Dermis lymphatic vessel endothelial cell (primary cell): ENCODE results near the gene THADA. TPM values are rescaled to one million over a fixed set of nuclear protein-coding genes. Genes with fewer than 3 reads are reported as not detected.

Source experiments
- total RNA-seq: library from RNA; depleted of rRNA; stranded (reverse); fragments of >200 nt; gene quantifications from 2 replicates; pipeline ENCODE4 v1.2.1, GENCODE V29; 2014

Gene THADA
- total RNA-seq: 16.9 and 24.7 TPM in 2 replicates

GRCh38 chr2:43595603-43596412 is at the start of gene THADA:
THADA (minus strand) TSS chr2:43596038; CDS start chr2:43592392, 3,646 bp downstream.

GRCh38 chr2:43637030-43637803 is 41.4 kb upstream of the THADA start, which contains the start of gene PLEKHH2:
PLEKHH2 (plus strand) TSS chr2:43637260; CDS start chr2:43644674, 7,414 bp downstream.

GRCh38 chr2:43226558-43226954 is 369.3 kb downstream of the THADA start, which contains the start of gene ZFP36L2:
ZFP36L2 (minus strand) TSS chr2:43226606; CDS start chr2:43226315, 291 bp downstream.

Other genes with a start within 250 kb of the THADA start
- under 0.01 and 0.09 TPM in 2 replicates for gene PLEKHH2, start 41.2 kb upstream of the THADA start, total RNA-seq
- 0.09 TPM in 1 of 2 replicates, not detected in the other for gene C1GALT1C1L, start 80.4 kb upstream of the THADA start, total RNA-seq
- gene DYNC2LI1, start 178.0 kb upstream of the THADA start, total RNA-seq: 9.0 and 14.4 TPM in 2 replicates
- not detected in 2 replicates for gene ABCG5, start 242.8 kb upstream of the THADA start, total RNA-seq
- gene ABCG8, start 242.9 kb upstream of the THADA start, total RNA-seq: not detected in 2 replicates